Posterior cingulate gyrus (tissue), 11 donors: Measurements from ENCODE around the gene ZFHX2.

Source experiments
- DNase-seq, 10 donors: peaks; one replicate each; pipeline versions ENCODE4 v3.0.0 to v3.0.0-alpha.2; 2020 to 2021; ENCODE audit warnings: mixed read lengths in 3 of 10
- intact Hi-C: fragments of 100-400 bp; cut with DNase I; formaldehyde crosslinking; loops from one replicate; pipeline ENCODE4 v1.15.1; 2023

The ZFHX2 gene

GRCh38 chr14:23483236-23483854, 68.2 kb downstream of the ZFHX2 start:
- intact Hi-C loops, result loop anchor here (2.0 kb wide), 2 partner anchors 29 to 57 kb away; no protein-coding TSS in a partner anchor
- peak; percentile 61 to 97 (median 81) for DNase-seq

GRCh38 chr14:23482823-23483148, 68.8 kb downstream of the ZFHX2 start:
- DNase-seq, result no peak
- intact Hi-C loops, result loop anchor here (2.0 kb wide), 2 partner anchors 30 to 58 kb away; no protein-coding TSS in a partner anchor

- intact Hi-C loops, result loop anchor here (2.0 kb wide), 2 partner anchors 31 to 59 kb away; no protein-coding TSS in a partner anchor
- DNase-seq, result no peak
Observed at GRCh38 chr14:23481979-23482822, 69.4 kb downstream of the ZFHX2 start.

DNA sequence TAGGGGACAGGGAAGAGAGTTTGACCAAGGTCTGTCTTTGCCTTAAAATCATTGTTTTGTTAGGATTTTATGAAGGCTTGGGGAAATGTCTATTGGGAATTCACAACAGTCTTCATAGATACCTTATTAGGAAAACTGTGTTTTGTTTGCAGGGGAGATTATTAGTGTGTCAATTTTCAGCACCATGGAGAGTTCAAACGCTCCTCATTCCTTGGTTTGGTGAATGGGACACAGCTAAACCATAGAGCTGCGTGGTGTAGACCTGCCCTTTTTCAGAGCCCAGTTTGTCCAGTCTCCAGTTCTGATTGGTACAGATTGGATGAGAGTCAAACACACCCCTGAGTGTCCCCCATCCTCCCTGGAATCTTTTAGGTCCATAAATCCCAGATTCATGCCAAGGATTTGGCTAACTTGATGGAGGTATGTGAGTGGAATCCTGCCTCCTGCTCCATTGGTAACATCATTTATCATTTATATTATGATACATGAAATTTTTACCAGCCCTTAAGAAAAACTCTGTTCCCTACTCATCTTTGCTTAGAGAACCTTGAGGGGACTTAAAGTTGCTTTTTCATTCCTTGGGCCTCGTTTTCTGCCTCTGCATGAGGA, 70.1 kb downstream of the ZFHX2 start:
- no peak for DNase-seq
- intact Hi-C loops, result no loop called here

GRCh38 chr14:23478109-23478759, 73.3 kb downstream of the ZFHX2 start:
- peak in 7 of 10 donors; percentile 32 to 83 (median 64) for DNase-seq
- intact Hi-C loops, result loop anchor here (1.0 kb wide), 1 partner anchor 84 kb away; no protein-coding TSS in a partner anchor

DNA sequence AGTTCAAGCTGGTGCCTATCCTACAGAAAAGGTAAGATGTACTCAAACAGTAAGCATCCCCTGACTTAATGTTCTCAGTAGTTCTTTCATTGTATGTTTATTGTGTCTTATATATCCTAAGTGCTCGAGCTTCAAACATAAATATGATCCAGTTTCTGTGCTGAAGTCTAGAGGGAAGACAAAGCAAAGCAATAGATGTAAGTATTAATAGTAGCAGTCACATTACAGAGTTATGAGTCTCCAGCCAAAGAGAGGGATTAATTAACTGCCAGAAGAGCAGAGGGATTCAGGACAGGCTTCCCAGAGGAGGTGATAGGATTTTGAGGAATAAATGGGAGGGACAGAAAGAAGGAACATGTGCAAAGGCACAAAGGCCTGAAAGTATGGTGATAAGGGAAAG, 80.6 kb downstream of the ZFHX2 start:
- intact Hi-C loops, result no loop called here
- DNase-seq, result no peak
